Left lung (tissue), 10 donors: ENCODE measurements around the gene AP2A1. TPM values are rescaled to one million over a fixed set of nuclear protein-coding genes. Genes with fewer than 3 reads are reported as not detected.

Experiments used
- ATAC-seq: fragments of 200-7000 bp; cut with Tn5 transposase; one replicate; pipeline ENCODE4 v1.9.1; 2020; ENCODE audit warnings: moderate library complexity
- DNase-seq, 4 donors: peaks; one replicate each; pipeline ENCODE4 v3.0.0-alpha.2; 2013 to 2020
- H3K27ac ChIP-seq, 2 donors: fragments of 200-600 bp; sonication (generic) in 1 of 2; one replicate each; pipeline versions ENCODE4 v1.5.0 to v1.8.0; 2020 to 2021
- H3K27me3 ChIP-seq, 2 donors: fragments of 200-600 bp; sonication (generic) in 1 of 2; one replicate each; pipeline versions ENCODE4 v1.5.0 to v1.8.0; 2020 to 2021
- H3K36me3 ChIP-seq, 2 donors: fragments of 200-600 bp; sonication (generic) in 1 of 2; one replicate each; pipeline versions ENCODE4 v1.5.0 to v1.8.0; 2020 to 2021
- H3K4me1 ChIP-seq, 2 donors: fragments of 200-600 bp; one replicate each; pipeline ENCODE4 v1.8.0; 2021
- H3K4me3 ChIP-seq, 2 donors: fragments of 200-600 bp; sonication (generic) in 1 of 2; one replicate each; pipeline versions ENCODE4 v1.5.0 to v1.8.0; 2020 to 2021; ENCODE audit warnings: mild to moderate bottlenecking in 1 of 2
- H3K9me3 ChIP-seq, 2 donors: fragments of 200-600 bp; sonication (generic) in 1 of 2; one replicate each; pipeline versions ENCODE4 v1.5.0 to v1.8.0; 2020 to 2021
- CTCF ChIP-seq, 2 donors: fragments of 200-600 bp; sonication (generic) in 1 of 2; IDR thresholded peaks; one replicate each; pipeline versions ENCODE4 v1.5.0 to v1.8.0; 2021; ENCODE audit warnings: antibody characterized with exemption in 2 of 2
- intact Hi-C, 2 donors: fragments of 100-400 bp; cut with DNase I; formaldehyde crosslinking; loops; one replicate each; pipeline versions ENCODE4 v1.11.2 to v1.14.2; 2022
- polyA plus RNA-seq, 6 donors: library from polyadenylated mRNA; unstranded; fragments of 120-200 nt; gene quantifications; one replicate each; pipeline ENCODE4 v1.2.1, GENCODE V29; 2013; ENCODE audit not compliant: insufficient read length in 6 of 6
- total RNA-seq, 2 donors: library from RNA; stranded (reverse); fragmentation: NEBNext Ultra II Directional; extraction: Animal tissue kit (Norgen Biotek cat#: 25700); gene quantifications; one replicate each; pipeline ENCODE4 v1.2.1, GENCODE V29; 2021
- donor health status: DM: no; HTN: yes; CAD: no.
- donor health status: DM: no; HTN: no; CAD: no.

The AP2A1 gene
- total and polyA plus RNA-seq, 8 donors: 52.9 to 87.6 (median 66.4) TPM

- DNase-seq (peak in 2 of 4 donors; percentile 14 to 65), ATAC-seq (no peak)
- no peak for TF ChIP-seq CTCF (IDR thresholded peaks at IDR 0.05)
- H3K4me1 ChIP-seq: peaks cover 3 to 9% of the 10 kb centered on the region in 2 donors
- no peaks in the 10 kb centered on the region for H3K9me3 ChIP-seq
- peak overlapping the region in 1 of 2 donors; percentile 24 for H3K27ac ChIP-seq
- no peaks in the 10 kb centered on the region for H3K27me3 ChIP-seq
- intact Hi-C loops: no loop called here
- H3K4me3 ChIP-seq: no peak overlapping the region
- H3K36me3 ChIP-seq: no peaks in the 10 kb centered on the region
These were observed 5.0 kb upstream of the AP2A1 start for GRCh38 chr19:49761625-49762311.

GRCh38 chr19:49763230-49763629, 3.6 kb upstream of the AP2A1 start, which contains the start of gene TSKS:
Gene TSKS, minus strand, starts transcription at chr19:49763306. Its CDS starts 59 bp downstream, at chr19:49763247.
- Histone ChIP-seq H3K4me1 (peaks cover 3 to 19% of the 10 kb centered on the region in 2 donors), H3K27ac (peak within 1 kb of the TSS in 1 of 2 donors; percentile 24), H3K27me3 (no peaks in the 10 kb centered on the region), H3K36me3 (no peaks in the 10 kb centered on the region), H3K9me3 (no peaks in the 10 kb centered on the region), H3K4me3 (no peak within 1 kb of the TSS)
- no peak for TF ChIP-seq CTCF (IDR thresholded peaks at IDR 0.05)
- DNase-seq: no peak
- no peak for ATAC-seq
- intact Hi-C loops: no loop called here

GRCh38 chr19:49764341-49764740, 2.5 kb upstream of the AP2A1 start:
- Histone ChIP-seq H3K36me3 (no peaks in the 10 kb centered on the region), H3K4me3 (no peak overlapping the region), H3K4me1 (peaks cover 3 to 25% of the 10 kb centered on the region in 2 donors), H3K9me3 (no peaks in the 10 kb centered on the region), H3K27me3 (no peaks in the 10 kb centered on the region), H3K27ac (peak overlapping the region in 1 of 2 donors; percentile 1)
- intact Hi-C loops: no loop called here
- no peak for ATAC-seq
- no peak for TF ChIP-seq CTCF (IDR thresholded peaks at IDR 0.05)
- DNase-seq: no peak

GRCh38 chr19:49766007-49766929, 533 bp upstream of the AP2A1 start:
- peak; percentile 98 to 100 (median 100) for DNase-seq
- peak overlapping the region; percentile 76 to 80 for H3K4me3 ChIP-seq

More at GRCh38 chr19:49766007-49766929, 533 bp upstream of the AP2A1 start:
- peak overlapping the region; percentile 94 to 96 for H3K27ac ChIP-seq
- peaks cover 3 to 25% of the 10 kb centered on the region in 2 donors for H3K4me1 ChIP-seq
- H3K27me3 ChIP-seq: no peaks in the 10 kb centered on the region
- ATAC-seq: peak; percentile 93
- TF ChIP-seq CTCF (IDR thresholded peaks at IDR 0.05): no peak
- H3K36me3 ChIP-seq: no peaks in the 10 kb centered on the region
- H3K9me3 ChIP-seq: no peaks in the 10 kb centered on the region
- intact Hi-C loops: no loop called here
